ENCODE measurements around the gene LRG1. TPM values are rescaled to one million over a fixed set of nuclear protein-coding genes. Genes with fewer than 3 reads are reported as not detected.

Gene LRG1
- total and polyA plus RNA-seq, 9 of the 15 experiments (the other 6 are each of a cell fraction or from before 2014, with no cell fraction given), result 1.5 to 11.9 (median 8.7) TPM

DNA sequence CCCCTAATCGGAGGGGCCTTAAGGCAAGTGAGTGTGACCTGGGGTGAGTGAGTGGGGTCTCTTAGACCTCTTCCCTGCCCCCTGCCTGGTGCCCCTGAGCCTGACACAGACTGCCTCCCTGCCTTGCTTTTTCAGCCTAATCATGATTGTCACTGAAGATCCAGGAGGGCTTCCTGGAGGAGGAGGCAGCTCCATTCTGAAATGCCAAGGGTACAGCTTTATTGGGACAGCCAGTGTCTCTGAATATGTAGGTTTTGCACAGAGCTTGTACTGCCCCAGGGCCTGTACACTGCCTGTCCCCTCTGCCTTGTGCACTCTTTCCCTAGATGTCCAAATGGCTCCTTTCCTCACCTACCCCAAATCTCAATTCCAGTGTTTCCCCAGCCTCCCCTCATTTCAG, 45.7 kb upstream of the LRG1 start (continued):
- TF ChIP-seq, protein P1, sequence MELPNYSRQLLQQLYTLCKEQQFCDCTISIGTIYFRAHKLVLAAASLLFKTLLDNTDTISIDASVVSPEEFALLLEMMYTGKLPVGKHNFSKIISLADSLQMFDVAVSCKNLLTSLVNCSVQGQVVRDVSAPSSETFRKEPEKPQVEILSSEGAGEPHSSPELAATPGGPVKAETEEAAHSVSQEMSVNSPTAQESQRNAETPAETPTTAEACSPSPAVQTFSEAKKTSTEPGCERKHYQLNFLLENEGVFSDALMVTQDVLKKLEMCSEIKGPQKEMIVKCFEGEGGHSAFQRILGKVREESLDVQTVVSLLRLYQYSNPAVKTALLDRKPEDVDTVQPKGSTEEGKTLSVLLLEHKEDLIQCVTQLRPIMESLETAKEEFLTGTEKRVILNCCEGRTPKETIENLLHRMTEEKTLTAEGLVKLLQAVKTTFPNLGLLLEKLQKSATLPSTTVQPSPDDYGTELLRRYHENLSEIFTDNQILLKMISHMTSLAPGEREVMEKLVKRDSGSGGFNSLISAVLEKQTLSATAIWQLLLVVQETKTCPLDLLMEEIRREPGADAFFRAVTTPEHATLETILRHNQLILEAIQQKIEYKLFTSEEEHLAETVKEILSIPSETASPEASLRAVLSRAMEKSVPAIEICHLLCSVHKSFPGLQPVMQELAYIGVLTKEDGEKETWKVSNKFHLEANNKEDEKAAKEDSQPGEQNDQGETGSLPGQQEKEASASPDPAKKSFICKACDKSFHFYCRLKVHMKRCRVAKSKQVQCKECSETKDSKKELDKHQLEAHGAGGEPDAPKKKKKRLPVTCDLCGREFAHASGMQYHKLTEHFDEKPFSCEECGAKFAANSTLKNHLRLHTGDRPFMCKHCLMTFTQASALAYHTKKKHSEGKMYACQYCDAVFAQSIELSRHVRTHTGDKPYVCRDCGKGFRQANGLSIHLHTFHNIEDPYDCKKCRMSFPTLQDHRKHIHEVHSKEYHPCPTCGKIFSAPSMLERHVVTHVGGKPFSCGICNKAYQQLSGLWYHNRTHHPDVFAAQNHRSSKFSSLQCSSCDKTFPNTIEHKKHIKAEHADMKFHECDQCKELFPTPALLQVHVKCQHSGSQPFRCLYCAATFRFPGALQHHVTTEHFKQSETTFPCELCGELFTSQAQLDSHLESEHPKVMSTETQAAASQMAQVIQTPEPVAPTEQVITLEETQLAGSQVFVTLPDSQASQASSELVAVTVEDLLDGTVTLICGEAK (IDR thresholded peaks at IDR 0.05), result no peak
- TF ChIP-seq, protein P1 (CRISPR knock-in tag; IDR thresholded peaks at IDR 0.05), result no peak
- TF ChIP-seq OTX1 (CRISPR knock-in tag; IDR thresholded peaks at IDR 0.05) (no peak), ZNF232 (CRISPR knock-in tag; IDR thresholded peaks at IDR 0.05) (no peak), ZKSCAN1 (IDR thresholded peaks at IDR 0.05; ENCODE audit: low read depth, low read length) (0 out of 2 replicates have a peak, but pooled peaks have one; percentile 26), ARNT (IDR thresholded peaks at IDR 0.05) (no peak)
- TF ChIP-seq, protein P2, sequence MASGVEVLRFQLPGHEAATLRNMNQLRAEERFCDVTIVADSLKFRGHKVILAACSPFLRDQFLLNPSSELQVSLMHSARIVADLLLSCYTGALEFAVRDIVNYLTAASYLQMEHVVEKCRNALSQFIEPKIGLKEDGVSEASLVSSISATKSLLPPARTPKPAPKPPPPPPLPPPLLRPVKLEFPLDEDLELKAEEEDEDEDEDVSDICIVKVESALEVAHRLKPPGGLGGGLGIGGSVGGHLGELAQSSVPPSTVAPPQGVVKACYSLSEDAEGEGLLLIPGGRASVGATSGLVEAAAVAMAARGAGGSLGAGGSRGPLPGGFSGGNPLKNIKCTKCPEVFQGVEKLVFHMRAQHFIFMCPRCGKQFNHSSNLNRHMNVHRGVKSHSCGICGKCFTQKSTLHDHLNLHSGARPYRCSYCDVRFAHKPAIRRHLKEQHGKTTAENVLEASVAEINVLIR (CRISPR knock-in tag; IDR thresholded peaks at IDR 0.05), result no peak
- TF ChIP-seq, protein P3, sequence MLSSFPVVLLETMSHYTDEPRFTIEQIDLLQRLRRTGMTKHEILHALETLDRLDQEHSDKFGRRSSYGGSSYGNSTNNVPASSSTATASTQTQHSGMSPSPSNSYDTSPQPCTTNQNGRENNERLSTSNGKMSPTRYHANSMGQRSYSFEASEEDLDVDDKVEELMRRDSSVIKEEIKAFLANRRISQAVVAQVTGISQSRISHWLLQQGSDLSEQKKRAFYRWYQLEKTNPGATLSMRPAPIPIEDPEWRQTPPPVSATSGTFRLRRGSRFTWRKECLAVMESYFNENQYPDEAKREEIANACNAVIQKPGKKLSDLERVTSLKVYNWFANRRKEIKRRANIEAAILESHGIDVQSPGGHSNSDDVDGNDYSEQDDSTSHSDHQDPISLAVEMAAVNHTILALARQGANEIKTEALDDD (IDR thresholded peaks at IDR 0.05), result no peak
